ENCODE measurements around the gene MAP2. TPM values are rescaled to one million over a fixed set of nuclear protein-coding genes. Genes with fewer than 3 reads are reported as not detected.

Gene MAP2
- total and polyA plus RNA-seq, 4 donors = 0.70 to 4.2 (median 1.9) TPM

GRCh38 chr2:209636076-209636475 lies 212.2 kb downstream of the MAP2 start:
- TF ChIP-seq RAD21 (IDR thresholded peaks at IDR 0.05) (no peak), ATF3 (IDR thresholded peaks at IDR 0.05) (no peak), HNF4A (conservative IDR thresholded peaks at IDR 0.05) (no peak), NR2F2 (IDR thresholded peaks at IDR 0.05) (no peak), TAF1 (conservative IDR thresholded peaks at IDR 0.05) (no peak), MAX (IDR thresholded peaks at IDR 0.05) (no peak), YY1 (IDR thresholded peaks at IDR 0.05) (no peak)
- TF ChIP-seq, protein P1, sequence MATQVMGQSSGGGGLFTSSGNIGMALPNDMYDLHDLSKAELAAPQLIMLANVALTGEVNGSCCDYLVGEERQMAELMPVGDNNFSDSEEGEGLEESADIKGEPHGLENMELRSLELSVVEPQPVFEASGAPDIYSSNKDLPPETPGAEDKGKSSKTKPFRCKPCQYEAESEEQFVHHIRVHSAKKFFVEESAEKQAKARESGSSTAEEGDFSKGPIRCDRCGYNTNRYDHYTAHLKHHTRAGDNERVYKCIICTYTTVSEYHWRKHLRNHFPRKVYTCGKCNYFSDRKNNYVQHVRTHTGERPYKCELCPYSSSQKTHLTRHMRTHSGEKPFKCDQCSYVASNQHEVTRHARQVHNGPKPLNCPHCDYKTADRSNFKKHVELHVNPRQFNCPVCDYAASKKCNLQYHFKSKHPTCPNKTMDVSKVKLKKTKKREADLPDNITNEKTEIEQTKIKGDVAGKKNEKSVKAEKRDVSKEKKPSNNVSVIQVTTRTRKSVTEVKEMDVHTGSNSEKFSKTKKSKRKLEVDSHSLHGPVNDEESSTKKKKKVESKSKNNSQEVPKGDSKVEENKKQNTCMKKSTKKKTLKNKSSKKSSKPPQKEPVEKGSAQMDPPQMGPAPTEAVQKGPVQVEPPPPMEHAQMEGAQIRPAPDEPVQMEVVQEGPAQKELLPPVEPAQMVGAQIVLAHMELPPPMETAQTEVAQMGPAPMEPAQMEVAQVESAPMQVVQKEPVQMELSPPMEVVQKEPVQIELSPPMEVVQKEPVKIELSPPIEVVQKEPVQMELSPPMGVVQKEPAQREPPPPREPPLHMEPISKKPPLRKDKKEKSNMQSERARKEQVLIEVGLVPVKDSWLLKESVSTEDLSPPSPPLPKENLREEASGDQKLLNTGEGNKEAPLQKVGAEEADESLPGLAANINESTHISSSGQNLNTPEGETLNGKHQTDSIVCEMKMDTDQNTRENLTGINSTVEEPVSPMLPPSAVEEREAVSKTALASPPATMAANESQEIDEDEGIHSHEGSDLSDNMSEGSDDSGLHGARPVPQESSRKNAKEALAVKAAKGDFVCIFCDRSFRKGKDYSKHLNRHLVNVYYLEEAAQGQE (IDR thresholded peaks at IDR 0.05) = no peak
- no peak overlapping the region for H3K4me3 ChIP-seq (ENCODE audit: low read depth in 1 of 3, low read length in 3 of 3)

GRCh38 chr2:209637293-209637692 lies 213.4 kb downstream of the MAP2 start:
- WGBS = 62% methylated on average over 3 of the region's 3 CpGs
- Histone ChIP-seq H3K9me3 (ENCODE audit: control insufficient read depth in 4 of 4, low read length in 3 of 4) (no peaks in the 10 kb centered on the region), H3K27ac (ENCODE audit: low read depth in 1 of 2, low read length in 2 of 2) (no peak overlapping the region), H3K4me3 (ENCODE audit: low read depth in 1 of 3, low read length in 3 of 3) (no peak overlapping the region), H3K4me1 (ENCODE audit: control insufficient read depth in 4 of 4, insufficient read depth in 4 of 4, low read length in 3 of 4) (no peaks in the 10 kb centered on the region), H3K36me3 (ENCODE audit: control insufficient read depth in 4 of 4, insufficient read depth in 3 of 4, low read depth in 1 of 4, low read length in 3 of 4) (no peaks in the 10 kb centered on the region), H3K9ac (ENCODE audit: low read depth in 1 of 2, low read length in 2 of 2) (no peak overlapping the region), H3K27me3 (ENCODE audit: control insufficient read depth in 4 of 4, insufficient read depth in 4 of 4, low read length in 3 of 4) (no peaks in the 10 kb centered on the region)
- no peak for DNase-seq (ENCODE audit: low spot score)
- TF ChIP-seq ZBTB33 (IDR thresholded peaks at IDR 0.05) = no peak
- no peak for TF ChIP-seq JUND (IDR thresholded peaks at IDR 0.05)
- TF ChIP-seq, protein P1 (IDR thresholded peaks at IDR 0.05) = no peak
- TF ChIP-seq GABPA (IDR thresholded peaks at IDR 0.05 in 1 of 2, conservative IDR thresholded peaks at IDR 0.05 in 1 of 2) = no peak
- no peak for TF ChIP-seq RXRA (IDR thresholded peaks at IDR 0.05)
- no peak for TF ChIP-seq SP1 (IDR thresholded peaks at IDR 0.05)
- TF ChIP-seq NR2F2 (IDR thresholded peaks at IDR 0.05) = no peak
- TF ChIP-seq ATF3 (IDR thresholded peaks at IDR 0.05) = no peak
- no peak for TF ChIP-seq TAF1 (conservative IDR thresholded peaks at IDR 0.05)
- no peak for TF ChIP-seq HNF4A (conservative IDR thresholded peaks at IDR 0.05)
- no peak for TF ChIP-seq RAD21 (IDR thresholded peaks at IDR 0.05)
- no peak for TF ChIP-seq MAX (IDR thresholded peaks at IDR 0.05)
- no peak for TF ChIP-seq HNF4G (IDR thresholded peaks at IDR 0.05)
- no peak for TF ChIP-seq FOXA2 (IDR thresholded peaks at IDR 0.05)
- no peak for TF ChIP-seq EGR1 (IDR thresholded peaks at IDR 0.05; ENCODE audit: low read depth in 2 of 2)
- TF ChIP-seq FOXA1 (IDR thresholded peaks at IDR 0.05) = no peak
- no peak for TF ChIP-seq YY1 (IDR thresholded peaks at IDR 0.05)
- TF ChIP-seq, protein P2, sequence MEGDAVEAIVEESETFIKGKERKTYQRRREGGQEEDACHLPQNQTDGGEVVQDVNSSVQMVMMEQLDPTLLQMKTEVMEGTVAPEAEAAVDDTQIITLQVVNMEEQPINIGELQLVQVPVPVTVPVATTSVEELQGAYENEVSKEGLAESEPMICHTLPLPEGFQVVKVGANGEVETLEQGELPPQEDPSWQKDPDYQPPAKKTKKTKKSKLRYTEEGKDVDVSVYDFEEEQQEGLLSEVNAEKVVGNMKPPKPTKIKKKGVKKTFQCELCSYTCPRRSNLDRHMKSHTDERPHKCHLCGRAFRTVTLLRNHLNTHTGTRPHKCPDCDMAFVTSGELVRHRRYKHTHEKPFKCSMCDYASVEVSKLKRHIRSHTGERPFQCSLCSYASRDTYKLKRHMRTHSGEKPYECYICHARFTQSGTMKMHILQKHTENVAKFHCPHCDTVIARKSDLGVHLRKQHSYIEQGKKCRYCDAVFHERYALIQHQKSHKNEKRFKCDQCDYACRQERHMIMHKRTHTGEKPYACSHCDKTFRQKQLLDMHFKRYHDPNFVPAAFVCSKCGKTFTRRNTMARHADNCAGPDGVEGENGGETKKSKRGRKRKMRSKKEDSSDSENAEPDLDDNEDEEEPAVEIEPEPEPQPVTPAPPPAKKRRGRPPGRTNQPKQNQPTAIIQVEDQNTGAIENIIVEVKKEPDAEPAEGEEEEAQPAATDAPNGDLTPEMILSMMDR (IDR thresholded peaks at IDR 0.05; ENCODE audit: low read depth, low read length, missing input control) = no peak

More at GRCh38 chr2:209636076-209636475, 212.2 kb downstream of the MAP2 start:
- Histone ChIP-seq H3K4me1 (ENCODE audit: control insufficient read depth in 4 of 4, insufficient read depth in 4 of 4, low read length in 3 of 4) (no peaks in the 10 kb centered on the region), H3K9me3 (ENCODE audit: control insufficient read depth in 4 of 4, low read length in 3 of 4) (peaks cover 0 to 2% (median 0%) of the 10 kb centered on the region in 4 donors), H3K36me3 (ENCODE audit: control insufficient read depth in 4 of 4, insufficient read depth in 3 of 4, low read depth in 1 of 4, low read length in 3 of 4) (no peaks in the 10 kb centered on the region), H3K9ac (ENCODE audit: low read depth in 1 of 2, low read length in 2 of 2) (no peak overlapping the region), H3K27ac (ENCODE audit: low read depth in 1 of 2, low read length in 2 of 2) (no peak overlapping the region), H3K27me3 (ENCODE audit: control insufficient read depth in 4 of 4, insufficient read depth in 4 of 4, low read length in 3 of 4) (no peaks in the 10 kb centered on the region)
- DNase-seq (ENCODE audit: low spot score) = no peak

Measured in liver (tissue), 9 donors.